ENCODE data around the gene VDAC2. TPM values are rescaled to one million over a fixed set of nuclear protein-coding genes. Genes with fewer than 3 reads are reported as not detected.
A peak's percentile ranks its signal among the peaks of the same experiment; 100 is the strongest.

The VDAC2 gene
- total and polyA plus RNA-seq, 5 donors, result 362 to 429 (median 371) TPM

GRCh38 chr10:75238182-75239095 lies 27.8 kb downstream of the VDAC2 start:
- no peak for ATAC-seq
- Histone ChIP-seq H3K4me1 (ENCODE audit: control insufficient read depth, insufficient read depth, low read length) (no peaks in the 10 kb centered on the region), H3K27ac (ENCODE audit: low read length) (no peak overlapping the region), H3K27me3 (ENCODE audit: control insufficient read depth, insufficient read depth) (no peaks in the 10 kb centered on the region), H3K4me3 (ENCODE audit: low read length) (no peak overlapping the region), H3K9me3 (ENCODE audit: control insufficient read depth, low read length) (no peaks in the 10 kb centered on the region)
- intact Hi-C loops (cut with DNase I), result loop anchor here (5.0 to 10.0 kb wide), 5 partner anchors 126 to 996 kb away; partner anchors contain the start of genes KAT6B (in 1 of the 4) and SAMD8 (in 1 of the 4)
- peak in 1 of 3 donors; percentile 74 for DNase-seq
- WGBS, result 89% methylated on average over 37 of the region's 37 CpGs

DNA sequence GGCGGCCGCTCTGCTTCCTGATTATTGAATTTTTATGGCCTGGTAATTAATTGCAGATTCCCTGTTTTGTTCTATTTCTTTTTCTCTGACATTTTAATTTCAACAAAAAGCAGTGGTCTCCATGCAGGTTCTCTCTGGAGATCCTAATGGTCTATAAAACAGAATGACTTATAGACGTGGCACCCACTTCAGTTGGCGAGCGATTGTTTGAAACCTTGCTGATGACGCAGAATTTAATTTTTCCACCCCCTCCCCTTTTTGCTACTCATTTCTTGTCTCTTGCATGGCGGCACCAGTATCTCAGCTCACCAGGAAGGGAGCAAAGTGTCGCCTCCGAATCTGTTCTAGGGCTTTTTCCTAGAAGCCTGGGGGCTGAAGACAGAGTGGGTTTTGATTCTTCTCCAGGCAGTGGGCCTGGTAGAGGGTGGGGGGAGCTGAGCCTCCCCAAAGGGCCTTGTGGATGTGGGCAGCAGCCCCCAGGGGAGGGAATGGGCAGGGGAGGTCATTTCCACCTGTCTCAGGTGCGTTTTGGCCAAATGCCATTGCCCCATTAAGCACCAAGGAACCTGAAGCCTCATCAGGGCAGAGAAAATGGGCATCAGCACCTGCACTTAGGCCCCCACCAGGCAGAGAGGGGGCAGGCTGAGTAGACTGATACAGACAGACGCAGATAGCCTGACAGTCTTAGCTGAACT lies 28.6 kb downstream of the VDAC2 start:
- H3K27me3 ChIP-seq (ENCODE audit: control insufficient read depth, insufficient read depth), result no peaks in the 10 kb centered on the region
- H3K27ac ChIP-seq (ENCODE audit: low read length), result no peak overlapping the region
- H3K9me3 ChIP-seq (ENCODE audit: control insufficient read depth, low read length), result no peaks in the 10 kb centered on the region
- WGBS, result 89% methylated on average over 11 of the region's 11 CpGs
- H3K4me1 ChIP-seq (ENCODE audit: control insufficient read depth, insufficient read depth, low read length), result no peaks in the 10 kb centered on the region
- ATAC-seq (no peak), DNase-seq (no peak)
- H3K4me3 ChIP-seq (ENCODE audit: low read length), result no peak overlapping the region
- intact Hi-C loops (cut with DNase I), result loop anchor here (5.0 to 10.0 kb wide), 5 partner anchors 127 to 997 kb away; partner anchors contain the start of genes KAT6B (in 1 of the 4) and SAMD8 (in 1 of the 4)

DNA sequence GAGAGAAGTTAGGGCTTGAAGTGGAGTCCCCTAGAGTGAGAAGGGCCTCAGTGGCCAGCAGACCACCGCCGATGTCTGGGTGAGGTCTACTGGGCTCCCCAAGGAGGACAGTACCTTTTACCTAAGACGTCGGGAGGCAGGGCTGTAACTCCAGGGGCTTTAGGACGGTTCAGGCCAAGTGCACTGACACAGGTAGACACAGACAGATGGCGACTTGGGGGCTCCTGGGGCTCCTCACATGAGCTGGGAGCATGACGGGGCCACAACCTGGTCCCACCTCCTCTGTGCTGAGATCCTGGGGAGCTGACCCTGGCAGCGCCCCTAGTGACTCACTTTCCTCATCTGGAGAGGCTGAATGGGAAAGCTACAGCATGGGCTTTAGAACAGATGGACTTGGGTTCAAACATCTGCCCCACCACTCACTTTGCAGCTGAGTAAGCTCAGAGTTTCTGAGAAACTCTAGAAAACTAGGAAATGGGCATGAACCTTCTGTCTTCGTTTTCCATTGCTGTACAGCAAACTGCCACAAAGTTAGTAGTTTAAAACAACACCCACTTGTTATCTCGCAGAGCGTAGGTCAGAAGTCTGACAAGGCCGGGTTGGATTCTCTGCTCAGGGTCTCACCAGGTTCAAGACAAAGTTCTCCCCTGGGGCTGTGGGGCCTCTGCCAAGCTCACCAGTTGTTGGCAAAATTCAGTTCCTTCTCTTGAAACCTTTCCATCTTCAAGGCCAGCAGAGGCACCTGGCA lies 29.9 kb downstream of the VDAC2 start:
- no peak for ATAC-seq

GRCh38 chr10:75243426-75243825 lies 32.8 kb downstream of the VDAC2 start:
- WGBS, result 79% methylated on average over 10 of the region's 10 CpGs
- no peak for DNase-seq
- H3K27ac ChIP-seq (ENCODE audit: low read length), result no peak overlapping the region
- no peaks in the 10 kb centered on the region for H3K27me3 ChIP-seq (ENCODE audit: control insufficient read depth, insufficient read depth)
- intact Hi-C loops (cut with DNase I), result loop anchor here in 1 of 4 donors (10.0 kb wide), 1 partner anchor 979 kb away; no protein-coding TSS in a partner anchor
- no peaks in the 10 kb centered on the region for H3K4me1 ChIP-seq (ENCODE audit: control insufficient read depth, insufficient read depth, low read length)
- ATAC-seq, result no peak
- H3K9me3 ChIP-seq (ENCODE audit: control insufficient read depth, low read length), result no peaks in the 10 kb centered on the region
- H3K4me3 ChIP-seq (ENCODE audit: low read length), result no peak overlapping the region

More for the DNA sequence above, 29.9 kb downstream of the VDAC2 start:
- Histone ChIP-seq H3K27me3 (ENCODE audit: control insufficient read depth, insufficient read depth) (no peaks in the 10 kb centered on the region), H3K27ac (ENCODE audit: low read length) (no peak overlapping the region), H3K4me1 (ENCODE audit: control insufficient read depth, insufficient read depth, low read length) (no peaks in the 10 kb centered on the region), H3K9me3 (ENCODE audit: control insufficient read depth, low read length) (no peaks in the 10 kb centered on the region), H3K4me3 (ENCODE audit: low read length) (no peak overlapping the region)
- 90% methylated on average over 12 of the region's 12 CpGs for WGBS
- intact Hi-C loops (cut with DNase I), result loop anchor here in 1 of 4 donors (10.0 kb wide), 1 partner anchor 976 kb away; no protein-coding TSS in a partner anchor
- no peak for DNase-seq

DNA sequence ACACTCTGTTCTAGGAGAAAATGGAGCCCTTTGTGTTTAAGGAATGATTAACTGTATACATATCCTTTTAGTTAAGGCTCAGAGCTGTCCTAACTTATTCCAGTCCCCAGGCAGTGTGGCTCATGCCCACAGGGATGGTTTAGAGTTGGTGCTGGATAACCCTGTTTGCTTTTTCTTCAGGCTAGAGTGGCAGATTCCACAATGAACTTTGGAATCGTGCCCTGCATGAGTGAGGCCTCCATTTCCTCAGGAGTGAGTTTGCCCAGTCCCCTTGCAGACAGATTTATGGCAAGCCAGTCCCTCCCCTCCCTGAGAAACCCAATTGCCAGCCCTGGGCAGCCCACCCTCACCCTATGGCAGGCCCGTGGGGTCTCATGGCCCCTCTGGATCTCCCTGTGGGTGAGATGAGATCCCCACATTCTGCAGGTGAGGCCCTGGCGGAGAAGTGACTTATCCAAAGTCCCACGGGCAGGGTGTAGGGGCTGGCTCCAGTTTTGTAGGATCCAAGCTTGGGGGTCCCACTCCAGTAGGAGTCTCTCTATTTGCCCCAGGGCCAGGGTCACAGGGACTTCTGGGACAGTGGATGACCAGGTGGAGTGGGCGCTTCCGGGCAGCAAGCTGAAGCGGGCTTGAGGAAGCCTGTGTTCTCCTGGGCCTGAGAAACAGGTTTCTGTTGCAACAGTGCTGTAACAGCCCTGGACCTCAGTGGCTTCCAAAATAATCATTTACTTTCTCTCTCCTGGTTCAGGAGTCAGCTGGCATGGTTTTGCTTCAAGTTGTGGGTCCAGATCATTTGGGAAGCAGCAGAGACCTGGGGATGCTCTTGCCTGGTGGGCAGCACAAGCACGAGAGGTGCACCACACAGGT lies 34.1 kb downstream of the VDAC2 start:
- H3K4me1 ChIP-seq (ENCODE audit: control insufficient read depth, insufficient read depth, low read length), result no peaks in the 10 kb centered on the region
- 84% methylated on average over 8 of the region's 8 CpGs for WGBS
- ATAC-seq, result no peak
- H3K4me3 ChIP-seq (ENCODE audit: low read length), result no peak overlapping the region
- intact Hi-C loops (cut with DNase I), result loop anchor here in 1 of 4 donors (10.0 kb wide), 1 partner anchor 980 kb away; no protein-coding TSS in a partner anchor
- H3K27ac ChIP-seq (ENCODE audit: low read length), result no peak overlapping the region
- DNase-seq, result no peak
- H3K9me3 ChIP-seq (ENCODE audit: control insufficient read depth, low read length), result no peaks in the 10 kb centered on the region
- H3K27me3 ChIP-seq (ENCODE audit: control insufficient read depth, insufficient read depth), result no peaks in the 10 kb centered on the region

- ATAC-seq (peak in 1 of 2 donors; percentile 24), DNase-seq (no peak)
- Histone ChIP-seq H3K27me3 (ENCODE audit: control insufficient read depth, insufficient read depth) (no peaks in the 10 kb centered on the region), H3K4me1 (ENCODE audit: control insufficient read depth, insufficient read depth, low read length) (no peaks in the 10 kb centered on the region), H3K4me3 (ENCODE audit: low read length) (no peak overlapping the region), H3K9me3 (ENCODE audit: control insufficient read depth, low read length) (no peaks in the 10 kb centered on the region), H3K27ac (ENCODE audit: low read length) (no peak overlapping the region)
- WGBS, result 80% methylated on average over 10 of the region's 10 CpGs
- intact Hi-C loops (cut with DNase I), result loop anchor here in 1 of 4 donors (10.0 kb wide), 1 partner anchor 981 kb away; no protein-coding TSS in a partner anchor
Observed at GRCh38 chr10:75245354-75246250, 35.0 kb downstream of the VDAC2 start.

- intact Hi-C loops (cut with DNase I), result loop anchor here in 1 of 4 donors (10.0 kb wide), 1 partner anchor 982 kb away; no protein-coding TSS in a partner anchor
- no peak overlapping the region for H3K4me3 ChIP-seq (ENCODE audit: low read length)
- WGBS, result 84% methylated on average over 6 of the region's 6 CpGs
- no peaks in the 10 kb centered on the region for H3K27me3 ChIP-seq (ENCODE audit: control insufficient read depth, insufficient read depth)
- H3K9me3 ChIP-seq (ENCODE audit: control insufficient read depth, low read length), result no peaks in the 10 kb centered on the region
- H3K27ac ChIP-seq (ENCODE audit: low read length), result no peak overlapping the region
- H3K4me1 ChIP-seq (ENCODE audit: control insufficient read depth, insufficient read depth, low read length), result no peaks in the 10 kb centered on the region
- ATAC-seq, result no peak
- DNase-seq, result no peak
Observed at GRCh38 chr10:75246506-75246905, 35.9 kb downstream of the VDAC2 start.

DNA sequence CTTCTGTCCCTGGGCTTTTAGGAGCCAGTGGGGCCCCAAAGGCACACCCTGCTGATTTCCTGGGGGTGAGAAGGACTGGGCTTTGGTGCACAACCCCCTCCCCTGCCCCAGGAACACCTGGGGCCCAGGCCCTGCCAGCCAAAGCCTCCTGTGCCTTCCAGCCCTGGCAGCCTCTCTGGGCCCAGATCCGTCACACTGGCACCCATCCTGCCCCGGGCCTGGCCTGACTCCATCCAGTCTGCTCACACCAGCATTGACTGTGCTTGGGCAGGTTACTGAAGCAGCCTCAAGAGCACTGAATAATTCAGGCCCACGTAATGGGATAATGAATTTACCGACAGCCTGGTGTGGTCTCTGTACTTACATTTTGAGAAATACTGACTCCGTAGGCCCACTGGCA lies 37.2 kb downstream of the VDAC2 start:
- Histone ChIP-seq H3K27me3 (ENCODE audit: control insufficient read depth, insufficient read depth) (no peaks in the 10 kb centered on the region), H3K4me1 (ENCODE audit: control insufficient read depth, insufficient read depth, low read length) (no peaks in the 10 kb centered on the region), H3K27ac (ENCODE audit: low read length) (no peak overlapping the region), H3K9me3 (ENCODE audit: control insufficient read depth, low read length) (no peaks in the 10 kb centered on the region), H3K4me3 (ENCODE audit: low read length) (no peak overlapping the region)
- intact Hi-C loops (cut with DNase I), result loop anchor here in 1 of 4 donors (10.0 kb wide), 1 partner anchor 983 kb away; no protein-coding TSS in a partner anchor
- ATAC-seq (peak in 1 of 2 donors; percentile 43), DNase-seq (no peak)
- 85% methylated on average over 5 of the region's 5 CpGs for WGBS

- Histone ChIP-seq H3K27ac (ENCODE audit: low read length) (no peak overlapping the region), H3K4me3 (ENCODE audit: low read length) (no peak overlapping the region), H3K4me1 (ENCODE audit: control insufficient read depth, insufficient read depth, low read length) (no peaks in the 10 kb centered on the region), H3K9me3 (ENCODE audit: control insufficient read depth, low read length) (peaks cover 2% of the 10 kb centered on the region), H3K27me3 (ENCODE audit: control insufficient read depth, insufficient read depth) (no peaks in the 10 kb centered on the region)
- intact Hi-C loops (cut with DNase I), result no loop called here
- ATAC-seq (no peak), DNase-seq (no peak)
- WGBS, result 84% methylated on average over 3 of the region's 3 CpGs
Observed at GRCh38 chr10:75250934-75251333, 40.3 kb downstream of the VDAC2 start.

Measured in right cardiac atrium (tissue), 5 donors.